ENCODE data around the gene ZEB2. TPM values are rescaled to one million over a fixed set of nuclear protein-coding genes. Genes with fewer than 3 reads are reported as not detected.

The ZEB2 gene
- polyA plus RNA-seq, 1 donor from 2014 or later, result 2.2 TPM

DNA sequence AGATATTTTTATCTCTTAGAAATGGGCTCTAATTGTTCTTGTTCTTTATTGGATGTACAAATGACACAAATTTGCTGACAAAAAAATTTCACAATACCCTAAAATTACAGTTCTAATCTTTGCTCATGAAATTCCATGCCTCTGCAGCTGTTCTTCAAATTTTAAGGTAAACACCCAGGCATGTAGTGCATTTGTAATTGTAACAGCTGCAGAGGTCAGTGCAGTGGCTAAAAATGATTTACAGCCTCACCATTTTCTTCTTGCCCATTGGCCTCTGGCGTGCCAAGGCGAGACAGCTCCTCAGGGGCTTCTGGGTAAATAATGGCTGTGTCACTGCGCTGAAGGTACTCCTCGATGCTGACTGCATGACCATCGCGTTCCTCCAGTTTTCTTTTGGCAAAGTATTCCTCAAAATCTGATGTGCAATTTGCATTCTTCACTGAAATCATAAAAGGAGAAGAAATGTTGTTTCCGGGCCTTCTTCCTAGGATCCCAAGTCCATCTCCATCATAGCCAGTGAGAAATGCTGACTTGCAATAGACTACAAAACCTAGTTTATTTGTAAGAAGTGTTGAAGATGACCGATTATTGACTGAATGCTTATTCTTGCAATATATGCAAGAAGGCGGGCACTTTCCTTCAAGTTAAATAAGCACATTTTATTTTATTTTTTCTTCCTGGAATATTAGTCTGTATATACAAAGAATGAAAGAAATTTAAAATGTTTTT lies 115.2 kb downstream of the ZEB2 start:
- no peaks in the 10 kb centered on the region for H3K36me3 ChIP-seq (ENCODE audit: insufficient read depth, low read length)
- no peaks in the 10 kb centered on the region for H3K9me2 ChIP-seq (ENCODE audit: insufficient read depth, low read length)
- H3K79me2 ChIP-seq (replicated peaks; ENCODE audit: insufficient read depth, low read length), result no peaks in the 10 kb centered on the region
- no peaks in the 10 kb centered on the region for H3K27me3 ChIP-seq (ENCODE audit: insufficient read depth, low read depth, low read length)
- TF ChIP-seq, protein P1, sequence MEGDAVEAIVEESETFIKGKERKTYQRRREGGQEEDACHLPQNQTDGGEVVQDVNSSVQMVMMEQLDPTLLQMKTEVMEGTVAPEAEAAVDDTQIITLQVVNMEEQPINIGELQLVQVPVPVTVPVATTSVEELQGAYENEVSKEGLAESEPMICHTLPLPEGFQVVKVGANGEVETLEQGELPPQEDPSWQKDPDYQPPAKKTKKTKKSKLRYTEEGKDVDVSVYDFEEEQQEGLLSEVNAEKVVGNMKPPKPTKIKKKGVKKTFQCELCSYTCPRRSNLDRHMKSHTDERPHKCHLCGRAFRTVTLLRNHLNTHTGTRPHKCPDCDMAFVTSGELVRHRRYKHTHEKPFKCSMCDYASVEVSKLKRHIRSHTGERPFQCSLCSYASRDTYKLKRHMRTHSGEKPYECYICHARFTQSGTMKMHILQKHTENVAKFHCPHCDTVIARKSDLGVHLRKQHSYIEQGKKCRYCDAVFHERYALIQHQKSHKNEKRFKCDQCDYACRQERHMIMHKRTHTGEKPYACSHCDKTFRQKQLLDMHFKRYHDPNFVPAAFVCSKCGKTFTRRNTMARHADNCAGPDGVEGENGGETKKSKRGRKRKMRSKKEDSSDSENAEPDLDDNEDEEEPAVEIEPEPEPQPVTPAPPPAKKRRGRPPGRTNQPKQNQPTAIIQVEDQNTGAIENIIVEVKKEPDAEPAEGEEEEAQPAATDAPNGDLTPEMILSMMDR (IDR thresholded peaks at IDR 0.05; ENCODE audit: poor library complexity, severe bottlenecking), result no peak
- TF ChIP-seq EZH2 (IDR thresholded peaks at IDR 0.05; ENCODE audit: borderline replicate concordance, insufficient read depth, low read length, poor library complexity, severe bottlenecking), result no peak
- TF ChIP-seq, protein P2, sequence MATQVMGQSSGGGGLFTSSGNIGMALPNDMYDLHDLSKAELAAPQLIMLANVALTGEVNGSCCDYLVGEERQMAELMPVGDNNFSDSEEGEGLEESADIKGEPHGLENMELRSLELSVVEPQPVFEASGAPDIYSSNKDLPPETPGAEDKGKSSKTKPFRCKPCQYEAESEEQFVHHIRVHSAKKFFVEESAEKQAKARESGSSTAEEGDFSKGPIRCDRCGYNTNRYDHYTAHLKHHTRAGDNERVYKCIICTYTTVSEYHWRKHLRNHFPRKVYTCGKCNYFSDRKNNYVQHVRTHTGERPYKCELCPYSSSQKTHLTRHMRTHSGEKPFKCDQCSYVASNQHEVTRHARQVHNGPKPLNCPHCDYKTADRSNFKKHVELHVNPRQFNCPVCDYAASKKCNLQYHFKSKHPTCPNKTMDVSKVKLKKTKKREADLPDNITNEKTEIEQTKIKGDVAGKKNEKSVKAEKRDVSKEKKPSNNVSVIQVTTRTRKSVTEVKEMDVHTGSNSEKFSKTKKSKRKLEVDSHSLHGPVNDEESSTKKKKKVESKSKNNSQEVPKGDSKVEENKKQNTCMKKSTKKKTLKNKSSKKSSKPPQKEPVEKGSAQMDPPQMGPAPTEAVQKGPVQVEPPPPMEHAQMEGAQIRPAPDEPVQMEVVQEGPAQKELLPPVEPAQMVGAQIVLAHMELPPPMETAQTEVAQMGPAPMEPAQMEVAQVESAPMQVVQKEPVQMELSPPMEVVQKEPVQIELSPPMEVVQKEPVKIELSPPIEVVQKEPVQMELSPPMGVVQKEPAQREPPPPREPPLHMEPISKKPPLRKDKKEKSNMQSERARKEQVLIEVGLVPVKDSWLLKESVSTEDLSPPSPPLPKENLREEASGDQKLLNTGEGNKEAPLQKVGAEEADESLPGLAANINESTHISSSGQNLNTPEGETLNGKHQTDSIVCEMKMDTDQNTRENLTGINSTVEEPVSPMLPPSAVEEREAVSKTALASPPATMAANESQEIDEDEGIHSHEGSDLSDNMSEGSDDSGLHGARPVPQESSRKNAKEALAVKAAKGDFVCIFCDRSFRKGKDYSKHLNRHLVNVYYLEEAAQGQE (IDR thresholded peaks at IDR 0.05; ENCODE audit: borderline replicate concordance), result no peak
- TF ChIP-seq EP300 (conservative IDR thresholded peaks at IDR 0.05; ENCODE audit: poor library complexity, severe bottlenecking), result no peak
- no peak for TF ChIP-seq RAD21 (conservative IDR thresholded peaks at IDR 0.05)
- TF ChIP-seq SMC3 (conservative IDR thresholded peaks at IDR 0.05; ENCODE audit: poor library complexity), result no peak
- peaks cover 3% of the 10 kb centered on the region for H3F3A ChIP-seq (ENCODE audit: insufficient read depth, low read length, poor library complexity, severe bottlenecking)
- no peak overlapping the region for H3K9ac ChIP-seq (ENCODE audit: low read length)
- no peak overlapping the region for H3K27ac ChIP-seq (ENCODE audit: low read length)
- no peak overlapping the region for H2AFZ ChIP-seq (ENCODE audit: low read depth, low read length)
- no peak overlapping the region for H3K4me2 ChIP-seq (ENCODE audit: low read length)
- no peak overlapping the region for H3K4me3 ChIP-seq (ENCODE audit: low read length)
- H3K9me3 ChIP-seq (ENCODE audit: low read length), result no peaks in the 10 kb centered on the region
- no peaks in the 10 kb centered on the region for H4K20me1 ChIP-seq (ENCODE audit: insufficient read depth)

DNA sequence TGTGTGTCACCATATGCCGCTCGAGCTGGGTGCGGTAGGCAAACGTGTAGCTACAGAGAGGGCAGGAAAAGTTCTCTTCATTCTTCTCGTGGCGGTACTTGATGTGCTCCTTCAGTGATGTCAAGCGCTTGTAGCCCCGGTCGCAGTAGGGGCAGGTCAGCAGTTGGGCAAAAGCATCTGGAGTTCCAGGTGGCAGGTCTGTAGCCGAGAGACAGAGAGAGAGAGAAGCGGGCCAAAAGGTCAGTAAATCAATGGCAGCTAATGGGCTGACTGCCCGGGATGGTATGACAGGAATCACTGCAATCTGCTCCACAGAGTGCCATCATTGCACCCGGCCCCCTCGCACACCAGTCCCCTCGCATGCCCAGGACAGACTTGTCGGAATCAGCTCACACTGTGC lies 116.0 kb downstream of the ZEB2 start:
- Histone ChIP-seq H3K9me3 (ENCODE audit: low read length) (no peaks in the 10 kb centered on the region), H3K9me2 (ENCODE audit: insufficient read depth, low read length) (no peaks in the 10 kb centered on the region), H2AFZ (ENCODE audit: low read depth, low read length) (no peak overlapping the region), H3K4me2 (ENCODE audit: low read length) (no peak overlapping the region), H3K36me3 (ENCODE audit: insufficient read depth, low read length) (no peaks in the 10 kb centered on the region), H4K20me1 (ENCODE audit: insufficient read depth) (no peaks in the 10 kb centered on the region), H3F3A (ENCODE audit: insufficient read depth, low read length, poor library complexity, severe bottlenecking) (peaks cover 3% of the 10 kb centered on the region), H3K4me3 (ENCODE audit: low read length) (no peak overlapping the region), H3K27ac (ENCODE audit: low read length) (no peak overlapping the region), H3K79me2 (replicated peaks; ENCODE audit: insufficient read depth, low read length) (no peaks in the 10 kb centered on the region), H3K9ac (ENCODE audit: low read length) (no peak overlapping the region), H3K27me3 (ENCODE audit: insufficient read depth, low read depth, low read length) (no peaks in the 10 kb centered on the region)
- TF ChIP-seq EP300 (conservative IDR thresholded peaks at IDR 0.05; ENCODE audit: poor library complexity, severe bottlenecking) (no peak), EZH2 (IDR thresholded peaks at IDR 0.05; ENCODE audit: borderline replicate concordance, insufficient read depth, low read length, poor library complexity, severe bottlenecking) (no peak), TAF1 (IDR thresholded peaks at IDR 0.05; ENCODE audit: low read depth) (no peak), MXI1 (conservative IDR thresholded peaks at IDR 0.05; ENCODE audit: poor library complexity, severe bottlenecking) (no peak)
- TF ChIP-seq, protein P2 (IDR thresholded peaks at IDR 0.05; ENCODE audit: borderline replicate concordance), result no peak
- TF ChIP-seq, protein P1 (IDR thresholded peaks at IDR 0.05; ENCODE audit: poor library complexity, severe bottlenecking), result no peak
